ENCODE data around the gene RNF112.

DNA sequence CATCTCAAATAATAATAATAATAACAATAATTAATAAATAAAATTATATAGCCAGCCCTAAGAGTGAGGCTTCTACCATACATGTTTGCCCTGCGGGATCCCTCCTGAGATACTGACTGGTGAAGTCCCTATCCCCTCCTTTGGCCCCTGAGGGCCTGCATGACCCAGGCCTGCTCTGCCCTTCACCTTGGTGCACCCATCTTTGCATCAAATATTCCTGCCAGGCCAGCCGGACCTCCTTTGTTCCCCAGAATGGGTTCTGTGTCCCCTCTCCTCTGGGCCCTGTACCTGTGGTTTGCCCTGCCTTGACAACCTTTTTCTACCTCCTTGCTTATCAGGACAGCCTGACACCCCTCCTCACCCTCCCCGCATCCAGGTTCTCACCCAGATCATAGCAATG is 2.0 kb upstream of the RNF112 start:
- TF ChIP-seq EZH2 (IDR thresholded peaks at IDR 0.05; ENCODE audit: low read length, unreplicated experiment) (no peak), EZH2phosphoT487 (IDR thresholded peaks at IDR 0.05; ENCODE audit: borderline replicate concordance, low read length) (no peak)
- TF ChIP-seq, protein P1, sequence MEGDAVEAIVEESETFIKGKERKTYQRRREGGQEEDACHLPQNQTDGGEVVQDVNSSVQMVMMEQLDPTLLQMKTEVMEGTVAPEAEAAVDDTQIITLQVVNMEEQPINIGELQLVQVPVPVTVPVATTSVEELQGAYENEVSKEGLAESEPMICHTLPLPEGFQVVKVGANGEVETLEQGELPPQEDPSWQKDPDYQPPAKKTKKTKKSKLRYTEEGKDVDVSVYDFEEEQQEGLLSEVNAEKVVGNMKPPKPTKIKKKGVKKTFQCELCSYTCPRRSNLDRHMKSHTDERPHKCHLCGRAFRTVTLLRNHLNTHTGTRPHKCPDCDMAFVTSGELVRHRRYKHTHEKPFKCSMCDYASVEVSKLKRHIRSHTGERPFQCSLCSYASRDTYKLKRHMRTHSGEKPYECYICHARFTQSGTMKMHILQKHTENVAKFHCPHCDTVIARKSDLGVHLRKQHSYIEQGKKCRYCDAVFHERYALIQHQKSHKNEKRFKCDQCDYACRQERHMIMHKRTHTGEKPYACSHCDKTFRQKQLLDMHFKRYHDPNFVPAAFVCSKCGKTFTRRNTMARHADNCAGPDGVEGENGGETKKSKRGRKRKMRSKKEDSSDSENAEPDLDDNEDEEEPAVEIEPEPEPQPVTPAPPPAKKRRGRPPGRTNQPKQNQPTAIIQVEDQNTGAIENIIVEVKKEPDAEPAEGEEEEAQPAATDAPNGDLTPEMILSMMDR (conservative IDR thresholded peaks at IDR 0.05; ENCODE audit: low read depth, low read length): no peak
